ENCODE measurements around the gene GNA14. TPM values are rescaled to one million over a fixed set of nuclear protein-coding genes. Genes with fewer than 3 reads are reported as not detected.
"Not testable (repeated sequence)": the region's sequence is repeated elsewhere in the genome, so short reads cannot be mapped to it uniquely, and the experiment has no call there.

The GNA14 gene
- total RNA-seq (2014; rRNA removed; shearing (Covaris generic)) (not detected in 2 replicates), total RNA-seq (2022) (not detected in 2 replicates), Bru-seq, nascent RNA (not detected), BruChase-seq, experiment 1, labeled RNA remaining after a 6-hour chase (percentile 2 among the genes with signal in this experiment), BruChase-seq, experiment 2, labeled RNA remaining after a 2-hour chase (percentile 1 among the genes with signal in this experiment)
- long read RNA-seq, result 0 reads

- no peak for TF ChIP-seq EZH2phosphoT487 (IDR thresholded peaks at IDR 0.05; ENCODE audit: borderline replicate concordance, low read depth, low read length)
- TF ChIP-seq CTCF (conservative IDR thresholded peaks at IDR 0.05; ENCODE audit: low read length), result no peak
- Histone ChIP-seq H3K4me2 (ENCODE audit: low read length) (no peak within 1 kb of the TSS), H2AFZ (ENCODE audit: low read length) (no peak within 1 kb of the TSS), H4K20me1 (ENCODE audit: insufficient read depth, low read length) (no peaks in the 10 kb centered on the region), H3K27ac (ENCODE audit: low read depth, low read length, poor library complexity, severe bottlenecking) (no peak within 1 kb of the TSS), H3K9me3 (ENCODE audit: low read length) (no peaks in the 10 kb centered on the region), H3K79me2 (ENCODE audit: insufficient read depth, low read depth, low read length) (no peaks in the 10 kb centered on the region), H3K36me3 (ENCODE audit: insufficient read depth, low read length) (no peaks in the 10 kb centered on the region), H3K4me1 (ENCODE audit: insufficient read depth, low read length, poor library complexity, severe bottlenecking) (no peaks in the 10 kb centered on the region), H3K4me3 (ENCODE audit: low read depth, low read length, poor library complexity, severe bottlenecking) (no peak within 1 kb of the TSS), H3K9me2 (ENCODE audit: insufficient read depth, low read length) (no peaks in the 10 kb centered on the region)
- intact Hi-C loops (cut with micrococcal nuclease; ENCODE audit: unreplicated experiment), result no loop called here
- BruUV-seq (replicated peaks), result no TSS peak
- POLR2A ChIA-PET, result no interaction called here
- CTCF ChIA-PET (ENCODE audit: unreplicated experiment), result no interaction called here
- no peak for DNase-seq (ENCODE audit: low spot score)
Observed at GRCh38 chr9:77648234-77649108, at the start of gene GNA14. Gene GNA14 (minus strand): TSS chr9:77648322. CDS start chr9:77647793, 529 bp downstream.

GRCh38 chr9:77697238-77697984 is 49.3 kb upstream of the GNA14 start:
- no peak for TF ChIP-seq EZH2phosphoT487 (IDR thresholded peaks at IDR 0.05; ENCODE audit: borderline replicate concordance, low read depth, low read length)
- no peak for TF ChIP-seq CTCF (conservative IDR thresholded peaks at IDR 0.05; ENCODE audit: low read length)
- Histone ChIP-seq H3K9me2 (ENCODE audit: insufficient read depth, low read length) (no peaks in the 10 kb centered on the region), H3K4me2 (ENCODE audit: low read length) (no peak overlapping the region), H2AFZ (ENCODE audit: low read length) (no peak overlapping the region), H4K20me1 (ENCODE audit: insufficient read depth, low read length) (no peaks in the 10 kb centered on the region), H3K36me3 (ENCODE audit: insufficient read depth, low read length) (no peaks in the 10 kb centered on the region), H3K79me2 (ENCODE audit: insufficient read depth, low read depth, low read length) (no peaks in the 10 kb centered on the region), H3K4me1 (ENCODE audit: insufficient read depth, low read length, poor library complexity, severe bottlenecking) (no peaks in the 10 kb centered on the region), H3K27ac (ENCODE audit: low read depth, low read length, poor library complexity, severe bottlenecking) (no peak overlapping the region), H3K9me3 (ENCODE audit: low read length) (no peaks in the 10 kb centered on the region), H3K4me3 (ENCODE audit: low read depth, low read length, poor library complexity, severe bottlenecking) (no peak overlapping the region)
- POLR2A ChIA-PET, result no interaction called here
- intact Hi-C loops (cut with micrococcal nuclease; ENCODE audit: unreplicated experiment), result no loop called here
- DNase-seq (ENCODE audit: low spot score), result no peak
- no TSS peak for BruUV-seq (replicated peaks)
- CTCF ChIA-PET (ENCODE audit: unreplicated experiment), result no interaction called here

- H4K20me1 ChIP-seq (ENCODE audit: insufficient read depth, low read length); H3K9me2 ChIP-seq (ENCODE audit: insufficient read depth, low read length); intact Hi-C loops (cut with micrococcal nuclease; ENCODE audit: unreplicated experiment); BruUV-seq (replicated peaks); H3K4me1 ChIP-seq (ENCODE audit: insufficient read depth, low read length, poor library complexity, severe bottlenecking); H3K4me2 ChIP-seq (ENCODE audit: low read length); CTCF ChIA-PET (ENCODE audit: unreplicated experiment); H3K79me2 ChIP-seq (ENCODE audit: insufficient read depth, low read depth, low read length); DNase-seq (ENCODE audit: low spot score); H3K9me3 ChIP-seq (ENCODE audit: low read length); H2AFZ ChIP-seq (ENCODE audit: low read length); H3K4me3 ChIP-seq (ENCODE audit: low read depth, low read length, poor library complexity, severe bottlenecking); H3K27ac ChIP-seq (ENCODE audit: low read depth, low read length, poor library complexity, severe bottlenecking); POLR2A ChIA-PET; H3K36me3 ChIP-seq (ENCODE audit: insufficient read depth, low read length): not testable (repeated sequence)
Observed at GRCh38 chr9:77690723-77691122, 42.6 kb upstream of the GNA14 start.

GRCh38 chr9:77690119-77690518 is 42.0 kb upstream of the GNA14 start:
- H3K79me2 ChIP-seq (ENCODE audit: insufficient read depth, low read depth, low read length); intact Hi-C loops (cut with micrococcal nuclease; ENCODE audit: unreplicated experiment); H3K4me3 ChIP-seq (ENCODE audit: low read depth, low read length, poor library complexity, severe bottlenecking); H3K36me3 ChIP-seq (ENCODE audit: insufficient read depth, low read length); CTCF ChIA-PET (ENCODE audit: unreplicated experiment); H2AFZ ChIP-seq (ENCODE audit: low read length); H3K9me3 ChIP-seq (ENCODE audit: low read length); H3K27ac ChIP-seq (ENCODE audit: low read depth, low read length, poor library complexity, severe bottlenecking); BruUV-seq (replicated peaks); H3K9me2 ChIP-seq (ENCODE audit: insufficient read depth, low read length); H4K20me1 ChIP-seq (ENCODE audit: insufficient read depth, low read length); H3K4me2 ChIP-seq (ENCODE audit: low read length); POLR2A ChIA-PET; DNase-seq (ENCODE audit: low spot score); H3K4me1 ChIP-seq (ENCODE audit: insufficient read depth, low read length, poor library complexity, severe bottlenecking): not testable (repeated sequence)

All from OCI-LY7 (cell line).